HEK293 (cell line): ENCODE results near the gene WIPF3.

Experiments
- CTCF ChIA-PET: fragments of 350-600 bp; formaldehyde crosslinking; extraction: SDS; loops from one replicate; lab custom pipeline; 2021; ENCODE audit warnings: antibody characterized with exemption; lab: Yijun Ruan, JAX
- POLR2A ChIA-PET: fragments of 300-600 bp; formaldehyde crosslinking; extraction: SDS; loops from one replicate; lab custom pipeline; 2020; ENCODE audit warnings: antibody characterized with exemption, inconsistent platforms; lab: Yijun Ruan, JAX
- H3K27ac ChIP-seq: fragments of 200-500 bp; sonication (Bioruptor generic); 2 replicates; pipeline ENCODE4 v1.5.1; 2014; ENCODE audit warnings: low read depth, low read length, control low read depth, inconsistent platforms; ENCODE audit errors: extremely low read depth
- H3K36me3 ChIP-seq, 2 experiments: fragments of 200-500 bp in 1 of 2; sonication (Bioruptor generic) in 1 of 2; 1 replicate in 1 of 2; 2 replicates in 1 of 2; pipeline ENCODE4 v1.5.1; 2014 to 2017; ENCODE audit warnings: inconsistent platforms in 2 of 2, low read length in 2 of 2; ENCODE audit not compliant: control insufficient read depth in 2 of 2, insufficient read depth in 1 of 2
- H3K4me1 ChIP-seq: fragments of 200-500 bp; sonication (Bioruptor generic); 2 replicates; pipeline ENCODE4 v1.5.1; 2014; ENCODE audit warnings: mild to moderate bottlenecking, low read length, inconsistent platforms; ENCODE audit not compliant: control insufficient read depth, insufficient read depth
- H3K4me3 ChIP-seq: 2 replicates; pipeline ENCODE4 v1.5.1; 2011; ENCODE audit warnings: low read depth, mild to moderate bottlenecking, control low read depth, low read length, moderate library complexity
- H3K9me3 ChIP-seq: fragments of 200-500 bp; sonication (Bioruptor generic); 2 replicates; pipeline ENCODE4 v1.5.1; 2014; ENCODE audit warnings: low read depth, low read length, inconsistent platforms; ENCODE audit not compliant: control insufficient read depth, insufficient read depth
- BCL6B ChIP-seq: fragments of 450-650 bp; formaldehyde crosslinking; IDR thresholded peaks from 2 replicates; pipeline ENCODE4 v1.5.1; 2017; ENCODE audit warnings: missing biosample characterization, missing genetic modification characterization
- GLI2 ChIP-seq: fragments of 450-650 bp; formaldehyde crosslinking; IDR thresholded peaks from 2 replicates; pipeline ENCODE4; 2017; ENCODE audit warnings: missing biosample characterization, missing genetic modification characterization, low read depth, borderline replicate concordance
- GLI4 ChIP-seq: fragments of 450-650 bp; formaldehyde crosslinking; IDR thresholded peaks from 2 replicates; pipeline ENCODE4 v1.5.1; 2016; ENCODE audit warnings: missing biosample characterization, missing genetic modification characterization
- GLIS2 ChIP-seq: fragments of 450-650 bp; formaldehyde crosslinking; IDR thresholded peaks from 2 replicates; pipeline ENCODE4 v1.5.1; 2016; ENCODE audit warnings: missing biosample characterization, missing genetic modification characterization
- KLF1 ChIP-seq: fragments of 450-650 bp; formaldehyde crosslinking; IDR thresholded peaks from 2 replicates; pipeline ENCODE4 v1.5.1; 2016; ENCODE audit warnings: missing biosample characterization, missing genetic modification characterization
- KLF10 ChIP-seq: fragments of 450-650 bp; IDR thresholded peaks from 2 replicates; pipeline ENCODE4 v1.5.1; 2018; ENCODE audit warnings: missing biosample characterization, mild to moderate bottlenecking, missing genetic modification characterization
- PBX3 ChIP-seq: sonication (generic); formaldehyde crosslinking; IDR thresholded peaks from 2 replicates; pipeline ENCODE4 v1.8.1; 2022; ENCODE audit warnings: mild to moderate bottlenecking, moderate library complexity, missing genetic modification reagents
- SETDB1 ChIP-seq: IDR thresholded peaks from one replicate; pipeline ENCODE4 v1.6.1; 2017; ENCODE audit warnings: mild to moderate bottlenecking, low read length, moderate library complexity, mixed read lengths; ENCODE audit not compliant: insufficient read length
- TRIM28 ChIP-seq: IDR thresholded peaks from 2 replicates; pipeline ENCODE4 v1.6.1; 2011; ENCODE audit warnings: low read length, control low read depth, borderline replicate concordance
- YY2 ChIP-seq: fragments of 450-650 bp; formaldehyde crosslinking; IDR thresholded peaks from 2 replicates; pipeline ENCODE4 v1.5.1; 2016; ENCODE audit warnings: missing biosample characterization, missing genetic modification characterization
- ZBTB20 ChIP-seq: fragments of 450-650 bp; formaldehyde crosslinking; IDR thresholded peaks from 2 replicates; pipeline ENCODE4 v1.5.1; 2016; ENCODE audit warnings: missing biosample characterization, missing genetic modification characterization
- ZFP37 ChIP-seq: fragments of 450-650 bp; formaldehyde crosslinking; IDR thresholded peaks from 2 replicates; pipeline ENCODE4 v1.5.1; 2016; ENCODE audit warnings: missing biosample characterization, missing genetic modification characterization
- ZFP69B ChIP-seq: fragments of 450-650 bp; formaldehyde crosslinking; IDR thresholded peaks from 2 replicates; pipeline ENCODE4 v1.5.1; 2016; ENCODE audit warnings: missing biosample characterization, missing genetic modification characterization
- ZNF146 ChIP-seq: fragments of 450-650 bp; formaldehyde crosslinking; IDR thresholded peaks from 2 replicates; pipeline ENCODE4 v1.5.1; 2016; ENCODE audit warnings: missing biosample characterization, missing genetic modification characterization
- ZNF211 ChIP-seq: fragments of 450-650 bp; formaldehyde crosslinking; IDR thresholded peaks from 2 replicates; pipeline ENCODE4 v1.5.1; 2016; ENCODE audit warnings: low read depth, missing biosample characterization, missing genetic modification characterization
- ZNF223 ChIP-seq: fragments of 450-650 bp; formaldehyde crosslinking; IDR thresholded peaks from 2 replicates; pipeline ENCODE4 v1.5.1; 2016; ENCODE audit warnings: missing biosample characterization, missing genetic modification characterization
- ZNF416 ChIP-seq: fragments of 450-650 bp; formaldehyde crosslinking; IDR thresholded peaks from 2 replicates; pipeline ENCODE4 v1.5.1; 2016; ENCODE audit warnings: missing biosample characterization, missing genetic modification characterization
- ZNF473 ChIP-seq: fragments of 450-650 bp; formaldehyde crosslinking; IDR thresholded peaks from 2 replicates; pipeline ENCODE4 v1.5.1; 2017; ENCODE audit warnings: missing biosample characterization, missing genetic modification characterization
- ZNF529 ChIP-seq: fragments of 450-650 bp; formaldehyde crosslinking; IDR thresholded peaks from 2 replicates; pipeline ENCODE4 v1.5.1; 2017; ENCODE audit warnings: missing genetic modification characterization, missing biosample characterization; ENCODE audit not compliant: insufficient replicate concordance
- ZNF571 ChIP-seq: fragments of 450-650 bp; formaldehyde crosslinking; IDR thresholded peaks from 2 replicates; pipeline ENCODE4 v1.5.0; 2017; ENCODE audit warnings: missing biosample characterization, missing genetic modification characterization
- ZNF580 ChIP-seq: fragments of 450-650 bp; formaldehyde crosslinking; IDR thresholded peaks from 2 replicates; pipeline ENCODE4 v1.5.1; 2016; ENCODE audit warnings: missing biosample characterization, missing genetic modification characterization
- ZNF639 ChIP-seq: fragments of 450-650 bp; formaldehyde crosslinking; IDR thresholded peaks from 2 replicates; pipeline ENCODE4 v1.5.1; 2016; ENCODE audit warnings: missing biosample characterization, missing genetic modification characterization
- ZNF692 ChIP-seq: fragments of 450-650 bp; formaldehyde crosslinking; IDR thresholded peaks from 2 replicates; pipeline ENCODE4 v1.5.1; 2016; ENCODE audit warnings: missing biosample characterization, missing genetic modification characterization
- ZNF777 ChIP-seq: fragments of 450-650 bp; formaldehyde crosslinking; IDR thresholded peaks from 2 replicates; pipeline ENCODE4 v1.5.1; 2017; ENCODE audit warnings: missing biosample characterization, missing genetic modification characterization, borderline replicate concordance

WIPF3 gene

GRCh38 chr7:29926741-29927140 lies 120.4 kb downstream of the WIPF3 start:
- H3K9me3 ChIP-seq: no peaks in the 10 kb centered on the region
- no peak overlapping the region for H3K27ac ChIP-seq
- TF ChIP-seq SETDB1 (no peak), ZNF211 (tag by site-specific recombination) (no peak), GLI4 (no peak), KLF10 (tag by site-specific recombination) (no peak), ZNF146 (tag by site-specific recombination) (no peak), ZNF580 (tag by site-specific recombination) (no peak), KLF1 (tag by site-specific recombination) (no peak), ZFP69B (no peak), ZNF639 (tag by site-specific recombination) (no peak), ZBTB20 (no peak), PBX3 (CRISPR knock-in tag) (no peak), ZNF416 (tag by site-specific recombination) (no peak), BCL6B (tag by site-specific recombination) (no peak)
- TF ChIP-seq, all 188 proteins: peak for 0
- Histone ChIP-seq H3K4me3 (no peak overlapping the region), H3K36me3 (peaks cover 0 to 66% of the 10 kb centered on the region in 2 experiments), H3K4me1 (no peaks in the 10 kb centered on the region)
- CTCF ChIA-PET: interaction anchor here (0.7 kb wide), 1 partner anchor 43 kb away, joined by 3 read pairs; no protein-coding TSS in a partner anchor
- POLR2A ChIA-PET: interaction anchor here (0.7 kb wide), 1 partner anchor 159 kb away, joined by 3 read pairs; no protein-coding TSS in a partner anchor

- TF ChIP-seq ZNF777 (tag by site-specific recombination): no peak
- no peak for TF ChIP-seq YY2
- TF ChIP-seq ZNF571: no peak
- TF ChIP-seq ZFP37: no peak
- TF ChIP-seq GLIS2: no peak
- no peak for TF ChIP-seq GLI4
- TF ChIP-seq TRIM28: no peak
- TF ChIP-seq ZNF473 (tag by site-specific recombination): no peak
- TF ChIP-seq ZNF529: no peak
- no peak for TF ChIP-seq ZNF223
- no peak for TF ChIP-seq ZNF692
- TF ChIP-seq GLI2 (tag by site-specific recombination): no peak
- POLR2A ChIA-PET: no interaction called here
- Histone ChIP-seq H3K27ac (no peak overlapping the region), H3K4me1 (no peaks in the 10 kb centered on the region), H3K36me3 (peaks cover 0 to 56% of the 10 kb centered on the region in 2 experiments), H3K9me3 (no peaks in the 10 kb centered on the region), H3K4me3 (no peak overlapping the region)
- CTCF ChIA-PET: interaction anchor here (0.6 to 1.0 kb wide), 4 partner anchors 8 to 244 kb away, joined by 3 to 5 read pairs (median 3); partner anchors contain the start of gene WIPF3
These were observed 122.9 kb downstream of the WIPF3 start for GRCh38 chr7:29929018-29929807.
